ENCODE data around the gene SLC15A4.
"Not testable (repeated sequence)": the region's sequence is repeated elsewhere in the genome, so short reads cannot be mapped to it uniquely, and the experiment has no call there.

DNA sequence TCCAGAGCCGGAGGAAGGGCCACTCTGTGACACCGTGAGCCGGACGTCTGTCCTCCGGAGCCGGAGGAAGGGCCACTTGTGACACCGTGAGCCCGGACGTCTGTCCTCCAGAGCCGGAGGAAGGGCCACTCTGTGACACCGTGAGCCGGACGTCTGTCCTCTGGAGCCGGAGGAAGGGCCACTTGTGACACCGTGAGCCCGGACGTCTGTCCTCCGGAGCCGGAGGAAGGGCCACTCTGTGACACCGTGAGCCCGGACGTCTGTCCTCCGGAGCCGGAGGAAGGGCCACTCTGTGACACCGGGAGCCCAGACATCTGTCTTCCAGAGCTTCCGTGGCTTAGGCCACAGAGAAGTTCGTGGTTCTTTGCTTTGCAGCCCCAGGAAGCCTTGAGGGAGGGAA, 22.9 kb upstream of the SLC15A4 start:
- TF ChIP-seq JUN (CRISPR knock-in tag; IDR thresholded peaks at IDR 0.05); JUND (CRISPR knock-in tag; IDR thresholded peaks at IDR 0.05); ADNP (CRISPR knock-in tag; IDR thresholded peaks at IDR 0.05); ASH2L (IDR thresholded peaks at IDR 0.05; ENCODE audit: insufficient read length, low read depth, low read length); ZNF274 (CRISPR knock-in tag; IDR thresholded peaks at IDR 0.05); ZNF24 (IDR thresholded peaks at IDR 0.05); IRF2 (CRISPR knock-in tag; IDR thresholded peaks at IDR 0.05); ZFP82 (CRISPR knock-in tag; IDR thresholded peaks at IDR 0.05; ENCODE audit: borderline replicate concordance); ZBTB42 (CRISPR knock-in tag; IDR thresholded peaks at IDR 0.05); ZNF775 (CRISPR knock-in tag; IDR thresholded peaks at IDR 0.05; ENCODE audit: borderline replicate concordance): not testable (repeated sequence)
- TF ChIP-seq, protein P1, sequence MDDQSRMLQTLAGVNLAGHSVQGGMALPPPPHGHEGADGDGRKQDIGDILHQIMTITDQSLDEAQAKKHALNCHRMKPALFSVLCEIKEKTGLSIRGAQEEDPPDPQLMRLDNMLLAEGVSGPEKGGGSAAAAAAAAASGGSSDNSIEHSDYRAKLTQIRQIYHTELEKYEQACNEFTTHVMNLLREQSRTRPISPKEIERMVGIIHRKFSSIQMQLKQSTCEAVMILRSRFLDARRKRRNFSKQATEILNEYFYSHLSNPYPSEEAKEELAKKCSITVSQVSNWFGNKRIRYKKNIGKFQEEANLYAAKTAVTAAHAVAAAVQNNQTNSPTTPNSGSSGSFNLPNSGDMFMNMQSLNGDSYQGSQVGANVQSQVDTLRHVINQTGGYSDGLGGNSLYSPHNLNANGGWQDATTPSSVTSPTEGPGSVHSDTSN (CRISPR knock-in tag; IDR thresholded peaks at IDR 0.05; ENCODE audit: borderline replicate concordance), result not testable (repeated sequence)
- TF ChIP-seq, protein P2, sequence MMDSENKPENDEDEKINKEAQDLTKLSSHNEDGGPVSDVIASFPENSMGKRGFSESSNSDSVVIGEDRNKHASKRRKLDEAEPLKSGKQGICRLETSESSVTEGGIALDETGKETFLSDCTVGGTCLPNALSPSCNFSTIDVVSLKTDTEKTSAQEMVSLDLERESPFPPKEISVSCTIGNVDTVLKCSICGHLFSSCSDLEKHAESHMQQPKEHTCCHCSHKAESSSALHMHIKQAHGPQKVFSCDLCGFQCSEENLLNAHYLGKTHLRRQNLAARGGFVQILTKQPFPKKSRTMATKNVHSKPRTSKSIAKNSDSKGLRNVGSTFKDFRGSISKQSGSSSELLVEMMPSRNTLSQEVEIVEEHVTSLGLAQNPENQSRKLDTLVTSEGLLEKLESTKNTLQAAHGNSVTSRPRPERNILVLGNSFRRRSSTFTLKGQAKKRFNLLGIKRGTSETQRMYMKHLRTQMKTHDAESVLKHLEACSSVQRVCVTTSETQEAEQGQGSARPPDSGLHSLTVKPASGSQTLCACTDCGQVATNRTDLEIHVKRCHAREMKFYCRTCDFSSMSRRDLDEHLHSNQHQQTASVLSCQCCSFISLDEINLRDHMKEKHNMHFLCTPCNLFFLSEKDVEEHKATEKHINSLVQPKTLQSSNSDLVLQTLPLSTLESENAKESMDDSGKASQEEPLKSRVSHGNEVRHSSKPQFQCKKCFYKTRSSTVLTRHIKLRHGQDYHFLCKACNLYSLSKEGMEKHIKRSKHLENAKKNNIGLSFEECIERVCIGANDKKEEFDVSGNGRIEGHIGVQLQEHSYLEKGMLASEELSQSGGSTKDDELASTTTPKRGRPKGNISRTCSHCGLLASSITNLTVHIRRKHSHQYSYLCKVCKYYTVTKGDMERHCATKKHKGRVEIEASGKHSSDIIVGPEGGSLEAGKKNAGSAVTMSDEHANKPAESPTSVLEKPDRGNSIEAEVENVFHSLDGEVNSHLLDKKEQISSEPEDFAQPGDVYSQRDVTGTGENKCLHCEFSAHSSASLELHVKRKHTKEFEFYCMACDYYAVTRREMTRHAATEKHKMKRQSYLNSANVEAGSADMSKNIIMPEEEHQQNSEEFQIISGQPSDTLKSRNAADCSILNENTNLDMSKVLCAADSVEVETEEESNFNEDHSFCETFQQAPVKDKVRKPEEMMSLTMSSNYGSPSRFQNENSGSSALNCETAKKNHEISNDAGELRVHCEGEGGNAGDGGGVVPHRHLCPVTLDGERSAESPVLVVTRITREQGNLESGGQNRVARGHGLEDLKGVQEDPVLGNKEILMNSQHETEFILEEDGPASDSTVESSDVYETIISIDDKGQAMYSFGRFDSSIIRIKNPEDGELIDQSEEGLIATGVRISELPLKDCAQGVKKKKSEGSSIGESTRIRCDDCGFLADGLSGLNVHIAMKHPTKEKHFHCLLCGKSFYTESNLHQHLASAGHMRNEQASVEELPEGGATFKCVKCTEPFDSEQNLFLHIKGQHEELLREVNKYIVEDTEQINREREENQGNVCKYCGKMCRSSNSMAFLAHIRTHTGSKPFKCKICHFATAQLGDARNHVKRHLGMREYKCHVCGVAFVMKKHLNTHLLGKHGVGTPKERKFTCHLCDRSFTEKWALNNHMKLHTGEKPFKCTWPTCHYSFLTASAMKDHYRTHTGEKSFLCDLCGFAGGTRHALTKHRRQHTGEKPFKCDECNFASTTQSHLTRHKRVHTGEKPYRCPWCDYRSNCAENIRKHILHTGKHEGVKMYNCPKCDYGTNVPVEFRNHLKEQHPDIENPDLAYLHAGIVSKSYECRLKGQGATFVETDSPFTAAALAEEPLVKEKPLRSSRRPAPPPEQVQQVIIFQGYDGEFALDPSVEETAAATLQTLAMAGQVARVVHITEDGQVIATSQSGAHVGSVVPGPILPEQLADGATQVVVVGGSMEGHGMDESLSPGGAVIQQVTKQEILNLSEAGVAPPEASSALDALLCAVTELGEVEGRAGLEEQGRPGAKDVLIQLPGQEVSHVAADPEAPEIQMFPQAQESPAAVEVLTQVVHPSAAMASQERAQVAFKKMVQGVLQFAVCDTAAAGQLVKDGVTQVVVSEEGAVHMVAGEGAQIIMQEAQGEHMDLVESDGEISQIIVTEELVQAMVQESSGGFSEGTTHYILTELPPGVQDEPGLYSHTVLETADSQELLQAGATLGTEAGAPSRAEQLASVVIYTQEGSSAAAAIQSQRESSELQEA (CRISPR knock-in tag; IDR thresholded peaks at IDR 0.05; ENCODE audit: not compliant biosample characterization), result not testable (repeated sequence)
